ENCODE measurements around the gene RGS6.

RGS6 gene

DNA sequence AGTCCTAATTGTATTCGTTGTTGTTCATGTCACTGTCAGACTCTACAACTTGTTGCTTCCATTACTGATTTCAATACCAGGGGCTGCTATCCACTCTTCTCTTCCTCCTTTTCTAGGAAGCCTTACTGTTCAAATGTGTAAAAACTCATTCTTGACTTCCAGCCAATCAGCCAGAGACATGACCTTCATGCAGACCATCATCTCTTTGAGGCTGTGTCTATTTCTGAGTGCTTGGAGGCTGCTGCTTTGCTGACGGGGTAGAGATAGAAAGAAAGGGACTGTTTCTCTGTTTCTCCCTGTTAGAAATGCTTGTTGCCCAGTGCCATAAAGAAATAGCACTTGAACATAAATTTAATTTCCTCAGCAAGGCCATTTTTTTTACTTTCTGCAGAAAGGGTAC lies 282.9 kb downstream of the RGS6 start:
- no peak for TF ChIP-seq ZFX (IDR thresholded peaks at IDR 0.05)
- TF ChIP-seq, protein P1, sequence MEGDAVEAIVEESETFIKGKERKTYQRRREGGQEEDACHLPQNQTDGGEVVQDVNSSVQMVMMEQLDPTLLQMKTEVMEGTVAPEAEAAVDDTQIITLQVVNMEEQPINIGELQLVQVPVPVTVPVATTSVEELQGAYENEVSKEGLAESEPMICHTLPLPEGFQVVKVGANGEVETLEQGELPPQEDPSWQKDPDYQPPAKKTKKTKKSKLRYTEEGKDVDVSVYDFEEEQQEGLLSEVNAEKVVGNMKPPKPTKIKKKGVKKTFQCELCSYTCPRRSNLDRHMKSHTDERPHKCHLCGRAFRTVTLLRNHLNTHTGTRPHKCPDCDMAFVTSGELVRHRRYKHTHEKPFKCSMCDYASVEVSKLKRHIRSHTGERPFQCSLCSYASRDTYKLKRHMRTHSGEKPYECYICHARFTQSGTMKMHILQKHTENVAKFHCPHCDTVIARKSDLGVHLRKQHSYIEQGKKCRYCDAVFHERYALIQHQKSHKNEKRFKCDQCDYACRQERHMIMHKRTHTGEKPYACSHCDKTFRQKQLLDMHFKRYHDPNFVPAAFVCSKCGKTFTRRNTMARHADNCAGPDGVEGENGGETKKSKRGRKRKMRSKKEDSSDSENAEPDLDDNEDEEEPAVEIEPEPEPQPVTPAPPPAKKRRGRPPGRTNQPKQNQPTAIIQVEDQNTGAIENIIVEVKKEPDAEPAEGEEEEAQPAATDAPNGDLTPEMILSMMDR (conservative IDR thresholded peaks at IDR 0.05) = no peak

DNA sequence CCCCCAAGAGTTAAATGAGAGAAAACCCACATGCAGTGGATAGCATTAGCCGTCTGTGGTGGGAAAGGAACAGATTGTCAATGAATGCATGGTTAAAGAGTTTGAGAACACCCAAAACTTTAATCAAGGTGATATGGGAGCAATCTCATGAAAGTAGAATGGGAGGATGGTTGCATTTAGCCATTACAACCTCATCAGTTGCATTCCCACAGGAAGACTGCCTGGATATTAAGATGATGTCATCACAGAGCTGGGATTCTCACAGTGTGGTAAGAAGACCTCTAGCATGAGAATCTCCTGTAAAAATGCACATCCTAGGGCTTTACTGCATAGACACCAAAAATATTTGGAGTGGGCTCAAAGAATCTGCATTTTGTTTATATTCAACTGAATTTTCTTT lies 284.9 kb downstream of the RGS6 start:
- no peak overlapping the region for H3K27ac ChIP-seq
- no peak for TF ChIP-seq ZFX (IDR thresholded peaks at IDR 0.05)
- TF ChIP-seq, protein P1 (conservative IDR thresholded peaks at IDR 0.05) = no peak

More for the DNA sequence above, 282.9 kb downstream of the RGS6 start:
- no peak overlapping the region for H3K27ac ChIP-seq

DNA sequence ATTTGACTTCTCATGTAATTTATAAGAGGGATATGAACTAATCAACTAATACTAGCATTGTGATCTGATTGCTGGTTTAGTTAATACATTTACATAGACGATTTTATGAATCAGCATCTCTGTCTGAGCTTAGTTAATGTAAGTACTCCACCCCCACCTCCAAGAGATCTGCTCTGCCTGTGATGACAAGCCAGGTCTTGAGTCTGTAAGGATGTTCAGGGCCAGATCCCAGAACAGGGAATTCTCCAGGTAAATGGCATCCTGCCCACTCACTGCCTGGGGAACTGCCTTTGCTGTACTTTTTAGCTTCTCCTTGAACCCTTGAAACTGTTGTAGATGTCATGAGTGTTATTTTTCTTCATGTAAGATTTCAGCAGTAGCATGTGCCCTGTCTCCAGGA lies 289.8 kb downstream of the RGS6 start:
- no peak overlapping the region for H3K27ac ChIP-seq
- TF ChIP-seq, protein P1 (conservative IDR thresholded peaks at IDR 0.05) = no peak
- TF ChIP-seq ZFX (IDR thresholded peaks at IDR 0.05) = no peak

DNA sequence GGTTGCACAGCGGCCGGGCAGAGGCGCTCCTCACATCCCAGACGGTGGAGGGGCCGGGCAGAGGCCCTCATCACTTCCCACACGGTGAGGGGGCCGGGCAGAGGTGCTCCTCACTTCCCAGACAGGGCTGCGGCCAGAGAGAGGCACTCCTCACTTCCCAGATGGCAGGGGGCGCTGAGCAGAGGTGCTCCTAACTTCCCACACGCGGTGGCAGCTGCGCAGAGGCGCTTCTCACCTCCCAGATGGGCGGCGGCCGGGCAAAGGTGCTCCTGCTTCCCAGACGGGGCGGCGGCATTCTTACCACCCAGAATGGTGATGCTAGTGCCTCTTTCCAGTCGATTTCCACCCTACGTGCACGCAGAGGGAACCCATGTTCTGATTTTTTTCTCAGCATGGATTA lies 304.4 kb downstream of the RGS6 start:
- no peak for TF ChIP-seq ZFX (IDR thresholded peaks at IDR 0.05)
- TF ChIP-seq, protein P1 (conservative IDR thresholded peaks at IDR 0.05) = no peak
- no peak overlapping the region for H3K27ac ChIP-seq

DNA sequence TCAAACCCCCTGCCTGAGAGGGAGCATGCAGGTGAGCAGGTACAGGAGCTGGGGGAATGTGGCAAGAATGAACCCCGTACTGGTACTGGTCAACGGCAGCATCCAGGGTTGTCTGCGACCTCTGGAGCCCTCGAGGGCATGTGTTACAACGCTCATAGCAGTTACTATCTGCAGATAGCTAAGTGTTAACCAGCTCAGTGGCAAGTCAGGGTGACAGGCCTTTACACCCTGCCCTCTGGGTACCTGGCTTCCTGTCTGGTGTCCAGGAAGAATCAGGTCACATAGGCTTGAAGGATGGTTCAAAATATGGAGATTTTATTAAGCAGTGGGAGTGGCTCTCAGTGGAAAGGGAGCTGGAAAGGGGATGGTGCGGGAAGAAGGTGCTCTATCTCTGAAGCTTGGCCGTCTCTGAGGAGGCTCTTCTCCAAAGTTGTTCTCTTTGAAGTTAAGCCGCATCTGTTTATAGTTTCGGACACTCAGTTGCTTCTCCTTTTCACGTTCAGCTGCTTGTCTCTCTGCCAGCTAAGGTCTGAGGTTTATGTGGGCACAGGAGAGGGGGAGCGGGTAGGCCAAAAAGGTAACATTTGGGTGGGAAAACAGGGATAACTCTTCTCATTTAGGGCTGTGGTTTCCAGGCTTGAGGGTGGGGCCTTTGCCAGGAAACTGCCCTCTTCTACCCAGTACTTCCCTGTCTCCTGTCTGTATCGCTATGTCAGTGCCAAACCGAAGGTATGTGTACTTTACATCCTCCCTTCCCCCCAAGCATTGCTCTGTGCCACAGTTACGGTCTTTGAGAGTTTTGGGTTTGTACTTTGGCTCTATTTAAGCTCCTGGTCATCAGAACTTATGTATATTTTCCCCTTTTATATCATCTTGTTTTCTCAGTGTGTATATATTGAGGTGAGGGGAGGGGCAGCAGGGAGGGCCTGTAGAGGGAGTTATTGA lies 305.8 kb downstream of the RGS6 start:
- no peak for TF ChIP-seq ZFX (IDR thresholded peaks at IDR 0.05)
- TF ChIP-seq, protein P1 (conservative IDR thresholded peaks at IDR 0.05) = no peak

DNA sequence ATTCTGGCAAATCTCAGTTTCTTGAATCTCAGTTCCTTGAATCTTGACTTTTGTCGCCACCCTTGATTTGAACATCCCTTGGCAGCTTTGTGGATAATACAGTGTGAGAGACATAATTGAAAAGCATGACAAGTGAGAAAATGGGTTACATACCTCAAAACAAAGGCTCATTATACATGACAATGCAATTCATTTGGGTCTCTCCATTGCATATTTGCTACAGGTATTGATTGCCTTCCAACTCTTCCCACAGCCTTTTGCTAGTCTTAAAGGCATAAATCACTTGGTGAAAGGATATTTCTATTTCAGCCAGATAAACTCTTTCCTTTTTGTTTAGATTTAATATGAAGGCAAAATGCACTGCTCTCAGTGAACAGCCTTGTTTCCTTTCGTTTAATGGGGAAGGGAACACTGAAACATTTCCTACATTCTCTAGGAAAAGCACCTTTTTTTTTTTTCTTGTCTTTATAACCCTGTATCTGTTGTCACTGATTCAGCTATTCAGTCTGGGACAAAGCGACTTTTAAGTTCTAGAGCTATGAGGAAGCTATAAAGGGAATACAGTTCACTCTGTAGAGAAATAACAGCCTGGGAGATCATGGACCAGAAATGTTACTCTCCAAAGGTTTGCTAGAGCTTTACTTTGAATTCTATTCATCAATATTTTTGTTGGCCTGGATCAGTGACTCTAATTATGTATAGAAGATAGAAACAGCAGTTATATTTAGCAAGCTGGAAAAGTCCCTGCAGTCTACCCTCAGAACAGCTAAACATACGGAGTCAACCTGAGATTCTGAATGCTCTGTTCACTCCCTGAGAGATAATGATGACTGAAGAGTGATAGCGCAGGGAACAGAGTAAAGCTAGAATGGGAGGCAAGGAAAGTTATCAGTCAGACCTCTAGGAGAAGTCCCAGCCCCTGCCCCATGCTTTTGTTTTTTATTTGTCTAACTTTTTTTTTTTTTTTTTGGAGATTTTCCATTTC lies 311.4 kb downstream of the RGS6 start:
- TF ChIP-seq, protein P1 (conservative IDR thresholded peaks at IDR 0.05) = no peak
- TF ChIP-seq ZFX (IDR thresholded peaks at IDR 0.05) = no peak
- H3K27ac ChIP-seq = no peak overlapping the region

More for the DNA sequence above, 305.8 kb downstream of the RGS6 start:
- H3K27ac ChIP-seq = no peak overlapping the region
